ENCODE results near the gene CENPT.
A peak's percentile ranks its signal among the peaks of the same experiment; 100 is the strongest.
"Not testable (repeated sequence)": the region's sequence is repeated elsewhere in the genome, so short reads cannot be mapped to it uniquely, and the experiment has no call there.

Gene CENPT

GRCh38 chr16:67845291-67846062 lies 2.0 kb downstream of the CENPT start:
- no peak for DNase-seq

GRCh38 chr16:67844497-67844896 lies 3.0 kb downstream of the CENPT start:
- no peak for DNase-seq

GRCh38 chr16:67843343-67843765 lies 4.1 kb downstream of the CENPT start:
- no peak for DNase-seq

GRCh38 chr16:67842509-67843342 lies 4.8 kb downstream of the CENPT start:
- DNase-seq, result peak; percentile 70

- DNase-seq, result peak; percentile 95
These were observed 5.5 kb downstream of the CENPT start, which contains the start of gene THAP11 for GRCh38 chr16:67841816-67842508. THAP11 (plus strand) TSS chr16:67842320; CDS start chr16:67842555, 235 bp downstream.

GRCh38 chr16:67841198-67841815 lies 6.2 kb downstream of the CENPT start:
- no peak for DNase-seq

- no peak for DNase-seq
These were observed 9.7 kb downstream of the CENPT start for GRCh38 chr16:67837811-67838210.

- DNase-seq, result not testable (repeated sequence)
These were observed 10.3 kb downstream of the CENPT start for GRCh38 chr16:67837190-67837589.

- DNase-seq, result no peak
These were observed 13.3 kb downstream of the CENPT start for GRCh38 chr16:67834242-67834614.

- DNase-seq, result peak; percentile 96
These were observed 13.9 kb downstream of the CENPT start for GRCh38 chr16:67833415-67834241.

- peak; percentile 23 for DNase-seq
These were observed 14.5 kb downstream of the CENPT start for GRCh38 chr16:67833030-67833414.

- DNase-seq, result no peak
These were observed 18.8 kb downstream of the CENPT start for GRCh38 chr16:67828651-67829050.

GRCh38 chr16:67825906-67826305 lies 21.6 kb downstream of the CENPT start:
- DNase-seq, result no peak

- no peak for DNase-seq
These were observed 22.4 kb downstream of the CENPT start for GRCh38 chr16:67825119-67825518.

- DNase-seq, result no peak
These were observed 25.0 kb downstream of the CENPT start for GRCh38 chr16:67822511-67822910.

GRCh38 chr16:67820608-67821259 lies 26.8 kb downstream of the CENPT start:
- no peak for DNase-seq

- DNase-seq, result no peak
These were observed 32.9 kb downstream of the CENPT start for GRCh38 chr16:67814567-67814966.

- no peak for DNase-seq
These were observed 35.6 kb downstream of the CENPT start for GRCh38 chr16:67811899-67812298.

GRCh38 chr16:67807148-67807682 lies 40.3 kb downstream of the CENPT start:
- DNase-seq, result no peak

GRCh38 chr16:67806428-67807147 lies 40.9 kb downstream of the CENPT start, which contains the start of the genes RANBP10 and TSNAXIP1:
RANBP10 (minus strand) TSS chr16:67806560; CDS start chr16:67806536, 24 bp downstream.
TSNAXIP1 (plus strand) TSS chr16:67806889; CDS start chr16:67807150, 261 bp downstream.
- peak; percentile 98 for DNase-seq

Measured in stimulated activated CD4-positive, alpha-beta T cell treated with anti-CD3 and anti-CD28 coated beads, Interleukin-15, amount 100 ng/mL, for 24 hours (primary cell).